SK-N-SH treated with all-trans-retinoic acid at 6 μM for 48 hours (cell line): Measurements from ENCODE around the gene DTNB.

Source experiments
- ARNTL ChIP-seq: fragments of 450-650 bp; formaldehyde crosslinking; IDR thresholded peaks from 2 replicates; pipeline ENCODE4 v1.5.0; 2020; ENCODE audit warnings: low read depth, mild to moderate bottlenecking, moderate library complexity, borderline replicate concordance
- BACH2 ChIP-seq: fragments of 250-450 bp; sonication (Bioruptor Pico); IDR thresholded peaks from 2 replicates; pipeline ENCODE4 v1.9.0; 2021; ENCODE audit warnings: mild to moderate bottlenecking, borderline replicate concordance
- CSDC2 ChIP-seq: fragments of 250-450 bp; sonication (Bioruptor Pico); IDR thresholded peaks from 2 replicates; pipeline ENCODE4 v1.5.0; 2020; ENCODE audit warnings: mild to moderate bottlenecking, moderate library complexity
- CSRNP3 ChIP-seq: fragments of 250-450 bp; sonication (Bioruptor Pico); IDR thresholded peaks from 2 replicates; pipeline ENCODE4 v1.5.1; 2021; ENCODE audit warnings: mild to moderate bottlenecking, moderate library complexity
- OSR1 ChIP-seq: fragments of 250-450 bp; sonication (Bioruptor Pico); IDR thresholded peaks from 2 replicates; pipeline ENCODE4 v1.8.0; 2022; ENCODE audit warnings: moderate library complexity, mild to moderate bottlenecking, inconsistent platforms
- SNAI2 ChIP-seq: fragments of 250-450 bp; sonication (Bioruptor Pico); IDR thresholded peaks from 2 replicates; pipeline ENCODE4 v1.5.0; 2020; ENCODE audit warnings: mild to moderate bottlenecking, moderate library complexity
- TOX ChIP-seq: fragments of 250-450 bp; sonication (Bioruptor Pico); IDR thresholded peaks from 2 replicates; pipeline ENCODE4 v1.8.0; 2021; ENCODE audit warnings: mild to moderate bottlenecking, moderate library complexity, borderline replicate concordance
- ZFP3 ChIP-seq: fragments of 250-450 bp; sonication (Bioruptor Pico); IDR thresholded peaks from 2 replicates; pipeline ENCODE4 v1.5.0; 2020; ENCODE audit warnings: mild to moderate bottlenecking, moderate library complexity
- ZNF70 ChIP-seq: fragments of 450-650 bp; formaldehyde crosslinking; IDR thresholded peaks from 2 replicates; pipeline ENCODE4 v1.5.0; 2020; ENCODE audit warnings: mild to moderate bottlenecking, moderate library complexity

GRCh38 chr2:25473758-25474340 is 199.5 kb downstream of the DTNB start:
- TF ChIP-seq TOX (CRISPR knock-in tag) (no peak), CSRNP3 (CRISPR knock-in tag) (no peak), ARNTL (CRISPR knock-in tag) (no peak), CSDC2 (CRISPR knock-in tag) (no peak), ZFP3 (CRISPR knock-in tag) (no peak), BACH2 (CRISPR knock-in tag) (no peak), ZNF70 (CRISPR knock-in tag) (no peak), OSR1 (CRISPR knock-in tag) (no peak), SNAI2 (CRISPR knock-in tag) (no peak)
